K562 (cell line): ENCODE data around the gene FILIP1L. TPM values are rescaled to one million over a fixed set of nuclear protein-coding genes. Genes with fewer than 3 reads are reported as not detected.

Source experiments
- ATF7 ChIP-seq: fragments of 450-650 bp; IDR thresholded peaks from 2 replicates; pipeline ENCODE4 v1.7.1; 2014; ENCODE audit warnings: mild to moderate bottlenecking, moderate library complexity
- KAT8 ChIP-seq: fragments of 450-650 bp; IDR thresholded peaks from 2 replicates; pipeline ENCODE4 v1.6.1; 2016; ENCODE audit warnings: low read depth, mild to moderate bottlenecking
- MAFF ChIP-seq: IDR thresholded peaks from 2 replicates; pipeline ENCODE4 v1.6.1; 2012; ENCODE audit warnings: low read length, improper control_type of control experiment
- MAFK ChIP-seq: IDR thresholded peaks from 2 replicates; pipeline ENCODE4 v1.6.1; 2011; ENCODE audit warnings: low read length, improper control_type of control experiment
- NR3C1 ChIP-seq: sonication (generic); formaldehyde crosslinking; IDR thresholded peaks from 2 replicates; pipeline ENCODE4 v1.8.1; 2022; ENCODE audit warnings: missing genetic modification reagents
- RCOR1 ChIP-seq, 2 experiments: IDR thresholded peaks; 2 replicates each; pipeline ENCODE4 v1.6.1; 2012; ENCODE audit warnings: low read depth in 2 of 2, low read length in 2 of 2, borderline replicate concordance in 1 of 2, improper control_type of control experiment in 1 of 2
- TAF7 ChIP-seq: fragments of 450-650 bp; IDR thresholded peaks from 2 replicates; pipeline ENCODE4 v1.6.1; 2016; ENCODE audit warnings: missing genetic modification characterization, missing compliant biosample characterization
- TCF7 ChIP-seq: sonication (generic); IDR thresholded peaks from 2 replicates; pipeline ENCODE4 v1.6.1; 2016; ENCODE audit warnings: antibody characterized with exemption, borderline replicate concordance
- ZFP36 ChIP-seq: fragments of 150-350 bp; IDR thresholded peaks from 2 replicates; pipeline ENCODE4 v1.6.1; 2018; ENCODE audit warnings: low read length, low read depth; ENCODE audit not compliant: partially characterized antibody
- ZNF354B ChIP-seq: fragments of 250-450 bp; sonication (Bioruptor Pico); IDR thresholded peaks from 2 replicates; pipeline ENCODE4 v1.4.0; 2020
- polyA plus RNA-seq, 8 experiments: library from polyadenylated mRNA; depleted of rRNA in 4 of 8; stranded (reverse) in 5 of 8; unstranded in 3 of 8; fragments of >200 nt; fragmentation: Nextera tagmentation in 2 of 8; fragmentation: Illumina TruSeq in 1 of 8; extraction: Ambion mirVana in 2 of 8; extraction: Trizol in 1 of 8; gene quantifications; 2 replicates each; pipeline versions ENCODE4 v1.2.1 to v1.2.3, GENCODE V29; 2011 to 2014; ENCODE audit warnings: inconsistent platforms in 1 of 8, missing spikeins in 1 of 8
- total RNA-seq, 7 experiments: library from RNA; depleted of rRNA in 6 of 7; stranded (reverse); fragments of >200 nt in 6 of 7; fragmentation: Illumina TruSeq in 2 of 7; extraction: Trizol in 2 of 7; gene quantifications; 2 replicates each; pipeline versions ENCODE4 v1.2.1 to v1.2.3, GENCODE V29; 2011 to 2021; ENCODE audit warnings: low replicate concordance in 1 of 7
- TF ChIP-seq, protein P1 (sequence below): fragments of 250-450 bp; sonication (Bioruptor Pico); IDR thresholded peaks from 2 replicates; pipeline ENCODE4 v1.5.0; 2022; ENCODE audit warnings: mild to moderate bottlenecking
- TF ChIP-seq, protein P2 (sequence below), 2 experiments: fragments of 450-650 bp; IDR thresholded peaks; 2 replicates each; pipeline ENCODE4 v1.6.1; 2016
- TF ChIP-seq, protein P3 (sequence below): fragments of 450-650 bp; formaldehyde crosslinking; IDR thresholded peaks from 2 replicates; pipeline ENCODE4 v1.4.0; 2020; ENCODE audit warnings: mild to moderate bottlenecking
- TF ChIP-seq, protein P4 (sequence below), 2 experiments: fragments of 450-650 bp; formaldehyde crosslinking in 1 of 2; IDR thresholded peaks; 2 replicates each; pipeline versions ENCODE4 v1.4.0 to v1.6.1; 2014 to 2020; ENCODE audit warnings: mild to moderate bottlenecking in 2 of 2, borderline replicate concordance in 1 of 2, low read depth in 1 of 2
- TF ChIP-seq, protein P5 (sequence below): fragments of 200-800 bp; sonication (Bioruptor generic); IDR thresholded peaks from 2 replicates; pipeline ENCODE4 v1.6.1; 2017; ENCODE audit warnings: missing genetic modification characterization, missing compliant biosample characterization

The FILIP1L gene
- total and polyA plus RNA-seq, 9 of the 15 experiments (the other 6 are each of a cell fraction or from before 2014, with no cell fraction given) = 0.50 to 2.1 (median 1.1) TPM

DNA sequence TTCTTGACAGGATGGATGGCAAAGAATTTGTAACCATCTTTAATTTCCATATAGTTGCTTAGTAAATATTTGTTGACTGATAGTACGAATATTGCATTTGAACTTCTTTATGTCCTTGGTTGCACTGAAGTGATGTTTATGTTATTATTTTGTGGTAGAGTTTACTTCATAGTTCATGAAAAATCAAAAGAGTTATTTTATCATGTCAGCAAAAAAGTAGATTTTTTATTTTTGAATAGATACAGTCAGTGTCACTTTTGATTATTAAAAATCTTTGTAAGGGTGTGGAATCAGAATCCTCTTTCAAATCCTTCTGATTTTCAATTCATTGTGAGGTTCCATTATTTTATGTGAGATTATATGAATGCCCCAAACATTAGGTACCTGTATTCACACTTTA is 35.0 kb downstream of the FILIP1L start (continued):
- TF ChIP-seq, protein P1, sequence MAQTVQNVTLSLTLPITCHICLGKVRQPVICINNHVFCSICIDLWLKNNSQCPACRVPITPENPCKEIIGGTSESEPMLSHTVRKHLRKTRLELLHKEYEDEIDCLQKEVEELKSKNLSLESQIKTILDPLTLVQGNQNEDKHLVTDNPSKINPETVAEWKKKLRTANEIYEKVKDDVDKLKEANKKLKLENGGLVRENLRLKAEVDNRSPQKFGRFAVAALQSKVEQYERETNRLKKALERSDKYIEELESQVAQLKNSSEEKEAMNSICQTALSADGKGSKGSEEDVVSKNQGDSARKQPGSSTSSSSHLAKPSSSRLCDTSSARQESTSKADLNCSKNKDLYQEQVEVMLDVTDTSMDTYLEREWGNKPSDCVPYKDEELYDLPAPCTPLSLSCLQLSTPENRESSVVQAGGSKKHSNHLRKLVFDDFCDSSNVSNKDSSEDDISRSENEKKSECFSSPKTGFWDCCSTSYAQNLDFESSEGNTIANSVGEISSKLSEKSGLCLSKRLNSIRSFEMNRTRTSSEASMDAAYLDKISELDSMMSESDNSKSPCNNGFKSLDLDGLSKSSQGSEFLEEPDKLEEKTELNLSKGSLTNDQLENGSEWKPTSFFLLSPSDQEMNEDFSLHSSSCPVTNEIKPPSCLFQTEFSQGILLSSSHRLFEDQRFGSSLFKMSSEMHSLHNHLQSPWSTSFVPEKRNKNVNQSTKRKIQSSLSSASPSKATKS (CRISPR knock-in tag) = no peak
- TF ChIP-seq KAT8 (no peak), ZFP36 (no peak), TAF7 (no peak), TCF7 (no peak), ZNF354B (CRISPR knock-in tag) (no peak), RCOR1 (IDR thresholded peaks at IDR 0.05; ENCODE audit: borderline replicate concordance in 1 of 2, low read depth in 2 of 2, low read length in 2 of 2) (no peak), MAFK (peak; percentile 76), NR3C1 (no peak), MAFF (peak; percentile 78), ATF7 (no peak)
- TF ChIP-seq, protein P2, sequence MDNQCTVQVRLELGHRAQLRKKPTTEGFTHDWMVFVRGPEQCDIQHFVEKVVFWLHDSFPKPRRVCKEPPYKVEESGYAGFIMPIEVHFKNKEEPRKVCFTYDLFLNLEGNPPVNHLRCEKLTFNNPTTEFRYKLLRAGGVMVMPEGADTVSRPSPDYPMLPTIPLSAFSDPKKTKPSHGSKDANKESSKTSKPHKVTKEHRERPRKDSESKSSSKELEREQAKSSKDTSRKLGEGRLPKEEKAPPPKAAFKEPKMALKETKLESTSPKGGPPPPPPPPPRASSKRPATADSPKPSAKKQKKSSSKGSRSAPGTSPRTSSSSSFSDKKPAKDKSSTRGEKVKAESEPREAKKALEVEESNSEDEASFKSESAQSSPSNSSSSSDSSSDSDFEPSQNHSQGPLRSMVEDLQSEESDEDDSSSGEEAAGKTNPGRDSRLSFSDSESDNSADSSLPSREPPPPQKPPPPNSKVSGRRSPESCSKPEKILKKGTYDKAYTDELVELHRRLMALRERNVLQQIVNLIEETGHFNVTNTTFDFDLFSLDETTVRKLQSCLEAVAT (IDR thresholded peaks at IDR 0.05) = no peak
- TF ChIP-seq, protein P3, sequence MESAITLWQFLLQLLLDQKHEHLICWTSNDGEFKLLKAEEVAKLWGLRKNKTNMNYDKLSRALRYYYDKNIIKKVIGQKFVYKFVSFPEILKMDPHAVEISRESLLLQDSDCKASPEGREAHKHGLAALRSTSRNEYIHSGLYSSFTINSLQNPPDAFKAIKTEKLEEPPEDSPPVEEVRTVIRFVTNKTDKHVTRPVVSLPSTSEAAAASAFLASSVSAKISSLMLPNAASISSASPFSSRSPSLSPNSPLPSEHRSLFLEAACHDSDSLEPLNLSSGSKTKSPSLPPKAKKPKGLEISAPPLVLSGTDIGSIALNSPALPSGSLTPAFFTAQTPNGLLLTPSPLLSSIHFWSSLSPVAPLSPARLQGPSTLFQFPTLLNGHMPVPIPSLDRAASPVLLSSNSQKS = no peak
- TF ChIP-seq, protein P4, sequence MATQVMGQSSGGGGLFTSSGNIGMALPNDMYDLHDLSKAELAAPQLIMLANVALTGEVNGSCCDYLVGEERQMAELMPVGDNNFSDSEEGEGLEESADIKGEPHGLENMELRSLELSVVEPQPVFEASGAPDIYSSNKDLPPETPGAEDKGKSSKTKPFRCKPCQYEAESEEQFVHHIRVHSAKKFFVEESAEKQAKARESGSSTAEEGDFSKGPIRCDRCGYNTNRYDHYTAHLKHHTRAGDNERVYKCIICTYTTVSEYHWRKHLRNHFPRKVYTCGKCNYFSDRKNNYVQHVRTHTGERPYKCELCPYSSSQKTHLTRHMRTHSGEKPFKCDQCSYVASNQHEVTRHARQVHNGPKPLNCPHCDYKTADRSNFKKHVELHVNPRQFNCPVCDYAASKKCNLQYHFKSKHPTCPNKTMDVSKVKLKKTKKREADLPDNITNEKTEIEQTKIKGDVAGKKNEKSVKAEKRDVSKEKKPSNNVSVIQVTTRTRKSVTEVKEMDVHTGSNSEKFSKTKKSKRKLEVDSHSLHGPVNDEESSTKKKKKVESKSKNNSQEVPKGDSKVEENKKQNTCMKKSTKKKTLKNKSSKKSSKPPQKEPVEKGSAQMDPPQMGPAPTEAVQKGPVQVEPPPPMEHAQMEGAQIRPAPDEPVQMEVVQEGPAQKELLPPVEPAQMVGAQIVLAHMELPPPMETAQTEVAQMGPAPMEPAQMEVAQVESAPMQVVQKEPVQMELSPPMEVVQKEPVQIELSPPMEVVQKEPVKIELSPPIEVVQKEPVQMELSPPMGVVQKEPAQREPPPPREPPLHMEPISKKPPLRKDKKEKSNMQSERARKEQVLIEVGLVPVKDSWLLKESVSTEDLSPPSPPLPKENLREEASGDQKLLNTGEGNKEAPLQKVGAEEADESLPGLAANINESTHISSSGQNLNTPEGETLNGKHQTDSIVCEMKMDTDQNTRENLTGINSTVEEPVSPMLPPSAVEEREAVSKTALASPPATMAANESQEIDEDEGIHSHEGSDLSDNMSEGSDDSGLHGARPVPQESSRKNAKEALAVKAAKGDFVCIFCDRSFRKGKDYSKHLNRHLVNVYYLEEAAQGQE (IDR thresholded peaks at IDR 0.05; ENCODE audit: borderline replicate concordance) = no peak
- TF ChIP-seq, protein P4 (CRISPR knock-in tag; IDR thresholded peaks at IDR 0.05; ENCODE audit: low read depth) = no peak
- TF ChIP-seq, protein P5, sequence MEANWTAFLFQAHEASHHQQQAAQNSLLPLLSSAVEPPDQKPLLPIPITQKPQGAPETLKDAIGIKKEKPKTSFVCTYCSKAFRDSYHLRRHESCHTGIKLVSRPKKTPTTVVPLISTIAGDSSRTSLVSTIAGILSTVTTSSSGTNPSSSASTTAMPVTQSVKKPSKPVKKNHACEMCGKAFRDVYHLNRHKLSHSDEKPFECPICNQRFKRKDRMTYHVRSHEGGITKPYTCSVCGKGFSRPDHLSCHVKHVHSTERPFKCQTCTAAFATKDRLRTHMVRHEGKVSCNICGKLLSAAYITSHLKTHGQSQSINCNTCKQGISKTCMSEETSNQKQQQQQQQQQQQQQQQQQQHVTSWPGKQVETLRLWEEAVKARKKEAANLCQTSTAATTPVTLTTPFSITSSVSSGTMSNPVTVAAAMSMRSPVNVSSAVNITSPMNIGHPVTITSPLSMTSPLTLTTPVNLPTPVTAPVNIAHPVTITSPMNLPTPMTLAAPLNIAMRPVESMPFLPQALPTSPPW (CRISPR knock-in tag) = no peak
